ENCODE results near the gene DHPS. TPM values are rescaled to one million over a fixed set of nuclear protein-coding genes. Genes with fewer than 3 reads are reported as not detected.

The DHPS gene
- total and polyA plus RNA-seq, 2 of the 13 experiments (the other 11 are each of a cell fraction or from before 2014, with no cell fraction given): 43.3 to 84.3 TPM

DNA sequence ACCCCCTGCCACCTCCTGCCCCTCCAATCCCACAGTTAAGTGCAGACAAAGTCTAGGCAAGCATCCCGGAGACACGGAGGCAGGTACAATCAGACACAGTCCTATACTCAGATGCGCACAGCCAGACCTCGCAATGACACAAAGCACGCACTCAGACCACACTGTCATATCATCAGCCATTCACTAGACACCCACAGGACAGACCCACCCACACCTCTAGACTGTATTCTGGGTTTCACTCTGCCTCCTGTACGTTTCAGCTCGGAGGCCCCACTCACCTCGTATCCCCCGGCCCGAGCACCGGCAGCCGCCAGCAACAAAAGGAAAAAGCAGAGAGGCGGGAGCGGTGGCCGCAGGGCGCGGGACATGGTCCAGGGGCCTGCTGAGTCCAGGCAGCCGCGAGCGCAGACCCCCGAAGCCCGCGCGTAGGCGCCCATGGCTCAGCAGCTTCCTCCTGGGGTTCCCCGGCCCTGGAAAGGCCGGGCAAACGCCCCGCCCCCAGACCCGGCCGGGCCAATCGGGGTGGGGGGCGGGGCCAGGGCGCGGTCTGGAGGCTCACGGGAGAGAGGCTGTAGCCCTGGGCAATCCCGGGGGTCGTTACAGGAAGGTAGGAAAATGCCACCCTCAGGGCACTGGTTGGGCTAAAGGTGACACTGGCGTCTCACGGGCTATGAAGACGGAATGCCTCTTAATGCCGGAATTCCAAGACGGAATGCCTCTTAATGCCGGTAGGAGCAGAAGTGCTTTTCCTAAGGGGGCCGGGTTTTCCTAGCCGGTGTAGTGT lies 15.2 kb downstream of the DHPS start, which contains the start of the genes MAN2B1 and WDR83 (continued):
- TF ChIP-seq, protein P1, sequence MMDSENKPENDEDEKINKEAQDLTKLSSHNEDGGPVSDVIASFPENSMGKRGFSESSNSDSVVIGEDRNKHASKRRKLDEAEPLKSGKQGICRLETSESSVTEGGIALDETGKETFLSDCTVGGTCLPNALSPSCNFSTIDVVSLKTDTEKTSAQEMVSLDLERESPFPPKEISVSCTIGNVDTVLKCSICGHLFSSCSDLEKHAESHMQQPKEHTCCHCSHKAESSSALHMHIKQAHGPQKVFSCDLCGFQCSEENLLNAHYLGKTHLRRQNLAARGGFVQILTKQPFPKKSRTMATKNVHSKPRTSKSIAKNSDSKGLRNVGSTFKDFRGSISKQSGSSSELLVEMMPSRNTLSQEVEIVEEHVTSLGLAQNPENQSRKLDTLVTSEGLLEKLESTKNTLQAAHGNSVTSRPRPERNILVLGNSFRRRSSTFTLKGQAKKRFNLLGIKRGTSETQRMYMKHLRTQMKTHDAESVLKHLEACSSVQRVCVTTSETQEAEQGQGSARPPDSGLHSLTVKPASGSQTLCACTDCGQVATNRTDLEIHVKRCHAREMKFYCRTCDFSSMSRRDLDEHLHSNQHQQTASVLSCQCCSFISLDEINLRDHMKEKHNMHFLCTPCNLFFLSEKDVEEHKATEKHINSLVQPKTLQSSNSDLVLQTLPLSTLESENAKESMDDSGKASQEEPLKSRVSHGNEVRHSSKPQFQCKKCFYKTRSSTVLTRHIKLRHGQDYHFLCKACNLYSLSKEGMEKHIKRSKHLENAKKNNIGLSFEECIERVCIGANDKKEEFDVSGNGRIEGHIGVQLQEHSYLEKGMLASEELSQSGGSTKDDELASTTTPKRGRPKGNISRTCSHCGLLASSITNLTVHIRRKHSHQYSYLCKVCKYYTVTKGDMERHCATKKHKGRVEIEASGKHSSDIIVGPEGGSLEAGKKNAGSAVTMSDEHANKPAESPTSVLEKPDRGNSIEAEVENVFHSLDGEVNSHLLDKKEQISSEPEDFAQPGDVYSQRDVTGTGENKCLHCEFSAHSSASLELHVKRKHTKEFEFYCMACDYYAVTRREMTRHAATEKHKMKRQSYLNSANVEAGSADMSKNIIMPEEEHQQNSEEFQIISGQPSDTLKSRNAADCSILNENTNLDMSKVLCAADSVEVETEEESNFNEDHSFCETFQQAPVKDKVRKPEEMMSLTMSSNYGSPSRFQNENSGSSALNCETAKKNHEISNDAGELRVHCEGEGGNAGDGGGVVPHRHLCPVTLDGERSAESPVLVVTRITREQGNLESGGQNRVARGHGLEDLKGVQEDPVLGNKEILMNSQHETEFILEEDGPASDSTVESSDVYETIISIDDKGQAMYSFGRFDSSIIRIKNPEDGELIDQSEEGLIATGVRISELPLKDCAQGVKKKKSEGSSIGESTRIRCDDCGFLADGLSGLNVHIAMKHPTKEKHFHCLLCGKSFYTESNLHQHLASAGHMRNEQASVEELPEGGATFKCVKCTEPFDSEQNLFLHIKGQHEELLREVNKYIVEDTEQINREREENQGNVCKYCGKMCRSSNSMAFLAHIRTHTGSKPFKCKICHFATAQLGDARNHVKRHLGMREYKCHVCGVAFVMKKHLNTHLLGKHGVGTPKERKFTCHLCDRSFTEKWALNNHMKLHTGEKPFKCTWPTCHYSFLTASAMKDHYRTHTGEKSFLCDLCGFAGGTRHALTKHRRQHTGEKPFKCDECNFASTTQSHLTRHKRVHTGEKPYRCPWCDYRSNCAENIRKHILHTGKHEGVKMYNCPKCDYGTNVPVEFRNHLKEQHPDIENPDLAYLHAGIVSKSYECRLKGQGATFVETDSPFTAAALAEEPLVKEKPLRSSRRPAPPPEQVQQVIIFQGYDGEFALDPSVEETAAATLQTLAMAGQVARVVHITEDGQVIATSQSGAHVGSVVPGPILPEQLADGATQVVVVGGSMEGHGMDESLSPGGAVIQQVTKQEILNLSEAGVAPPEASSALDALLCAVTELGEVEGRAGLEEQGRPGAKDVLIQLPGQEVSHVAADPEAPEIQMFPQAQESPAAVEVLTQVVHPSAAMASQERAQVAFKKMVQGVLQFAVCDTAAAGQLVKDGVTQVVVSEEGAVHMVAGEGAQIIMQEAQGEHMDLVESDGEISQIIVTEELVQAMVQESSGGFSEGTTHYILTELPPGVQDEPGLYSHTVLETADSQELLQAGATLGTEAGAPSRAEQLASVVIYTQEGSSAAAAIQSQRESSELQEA (CRISPR knock-in tag; IDR thresholded peaks at IDR 0.05; ENCODE audit: not compliant biosample characterization): peak; percentile 25
- 0 out of 2 replicates have a peak, but pooled peaks have one; percentile 45 for TF ChIP-seq ZFP90 (CRISPR knock-in tag; IDR thresholded peaks at IDR 0.05; ENCODE audit: borderline replicate concordance)
- peak; percentile 11; the same call in 1 of the 2 replicates for TF ChIP-seq SALL1 (CRISPR knock-in tag; IDR thresholded peaks at IDR 0.05)
- TF ChIP-seq TGIF2 (CRISPR knock-in tag; IDR thresholded peaks at IDR 0.05): 0 out of 2 replicates have a peak, but pooled peaks have one; percentile 28
- TF ChIP-seq, protein P2, sequence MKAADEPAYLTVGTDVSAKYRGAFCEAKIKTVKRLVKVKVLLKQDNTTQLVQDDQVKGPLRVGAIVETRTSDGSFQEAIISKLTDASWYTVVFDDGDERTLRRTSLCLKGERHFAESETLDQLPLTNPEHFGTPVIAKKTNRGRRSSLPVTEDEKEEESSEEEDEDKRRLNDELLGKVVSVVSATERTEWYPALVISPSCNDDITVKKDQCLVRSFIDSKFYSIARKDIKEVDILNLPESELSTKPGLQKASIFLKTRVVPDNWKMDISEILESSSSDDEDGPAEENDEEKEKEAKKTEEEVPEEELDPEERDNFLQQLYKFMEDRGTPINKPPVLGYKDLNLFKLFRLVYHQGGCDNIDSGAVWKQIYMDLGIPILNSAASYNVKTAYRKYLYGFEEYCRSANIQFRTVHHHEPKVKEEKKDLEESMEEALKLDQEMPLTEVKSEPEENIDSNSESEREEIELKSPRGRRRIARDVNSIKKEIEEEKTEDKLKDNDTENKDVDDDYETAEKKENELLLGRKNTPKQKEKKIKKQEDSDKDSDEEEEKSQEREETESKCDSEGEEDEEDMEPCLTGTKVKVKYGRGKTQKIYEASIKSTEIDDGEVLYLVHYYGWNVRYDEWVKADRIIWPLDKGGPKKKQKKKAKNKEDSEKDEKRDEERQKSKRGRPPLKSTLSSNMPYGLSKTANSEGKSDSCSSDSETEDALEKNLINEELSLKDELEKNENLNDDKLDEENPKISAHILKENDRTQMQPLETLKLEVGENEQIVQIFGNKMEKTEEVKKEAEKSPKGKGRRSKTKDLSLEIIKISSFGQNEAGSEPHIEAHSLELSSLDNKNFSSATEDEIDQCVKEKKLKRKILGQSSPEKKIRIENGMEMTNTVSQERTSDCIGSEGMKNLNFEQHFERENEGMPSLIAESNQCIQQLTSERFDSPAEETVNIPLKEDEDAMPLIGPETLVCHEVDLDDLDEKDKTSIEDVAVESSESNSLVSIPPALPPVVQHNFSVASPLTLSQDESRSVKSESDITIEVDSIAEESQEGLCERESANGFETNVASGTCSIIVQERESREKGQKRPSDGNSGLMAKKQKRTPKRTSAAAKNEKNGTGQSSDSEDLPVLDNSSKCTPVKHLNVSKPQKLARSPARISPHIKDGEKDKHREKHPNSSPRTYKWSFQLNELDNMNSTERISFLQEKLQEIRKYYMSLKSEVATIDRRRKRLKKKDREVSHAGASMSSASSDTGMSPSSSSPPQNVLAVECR (CRISPR knock-in tag; IDR thresholded peaks at IDR 0.05; ENCODE audit: borderline replicate concordance): peak; percentile 71; the same call in 1 of the 2 replicates
- TF ChIP-seq YEATS4 (CRISPR knock-in tag; IDR thresholded peaks at IDR 0.05; ENCODE audit: borderline replicate concordance): peak; percentile 29; the same call in 1 of the 2 replicates
- TF ChIP-seq SP2 (CRISPR knock-in tag; IDR thresholded peaks at IDR 0.05): 0 out of 2 replicates have a peak, but pooled peaks have one; percentile 44
- no peak for TF ChIP-seq CEBPG (CRISPR knock-in tag; IDR thresholded peaks at IDR 0.05)
- TF ChIP-seq POLR2A (IDR thresholded peaks at IDR 0.05; ENCODE audit: insufficient read depth in 1 of 2, low read depth in 2 of 2, low read length in 2 of 2): peak in 1 of 2 experiments; percentile 31; a peak in 2 of 4 replicates
- TF ChIP-seq, protein P3, sequence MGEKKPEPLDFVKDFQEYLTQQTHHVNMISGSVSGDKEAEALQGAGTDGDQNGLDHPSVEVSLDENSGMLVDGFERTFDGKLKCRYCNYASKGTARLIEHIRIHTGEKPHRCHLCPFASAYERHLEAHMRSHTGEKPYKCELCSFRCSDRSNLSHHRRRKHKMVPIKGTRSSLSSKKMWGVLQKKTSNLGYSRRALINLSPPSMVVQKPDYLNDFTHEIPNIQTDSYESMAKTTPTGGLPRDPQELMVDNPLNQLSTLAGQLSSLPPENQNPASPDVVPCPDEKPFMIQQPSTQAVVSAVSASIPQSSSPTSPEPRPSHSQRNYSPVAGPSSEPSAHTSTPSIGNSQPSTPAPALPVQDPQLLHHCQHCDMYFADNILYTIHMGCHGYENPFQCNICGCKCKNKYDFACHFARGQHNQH (CRISPR knock-in tag; IDR thresholded peaks at IDR 0.05): peak; percentile 54; the same call in 1 of the 2 replicates
- peak; percentile 55; the same call in 1 of the 2 replicates for TF ChIP-seq ZNF350 (CRISPR knock-in tag; IDR thresholded peaks at IDR 0.05; ENCODE audit: borderline replicate concordance, low read depth)
